H1 (cell line): Measurements from ENCODE around the gene PLGLB2. TPM values are rescaled to one million over a fixed set of nuclear protein-coding genes. Genes with fewer than 3 reads are reported as not detected.
"Not testable (repeated sequence)": the region's sequence is repeated elsewhere in the genome, so short reads cannot be mapped to it uniquely, and the experiment has no call there.

Source experiments
- CTCF ChIA-PET: fragments of 300-600 bp; sonication (Branson Sonifier 250); formaldehyde crosslinking; loops from one replicate; lab custom pipeline; 2021; ENCODE audit not compliant: partially characterized antibody; lab: Charles Lee
- POLR2A ChIA-PET: fragments of 300-600 bp; sonication (Branson Sonifier 250); formaldehyde crosslinking; loops from one replicate; lab custom pipeline; 2021; ENCODE audit warnings: inconsistent platforms; ENCODE audit not compliant: partially characterized antibody; lab: Charles Lee
- DNase-seq, 2 experiments: peaks; one replicate each; pipeline versions ENCODE4 v3.0.0 to v3.0.0-alpha.2; 2010 to 2022; ENCODE audit warnings: low spot score in 2 of 2, low read depth in 1 of 2, mixed read lengths in 1 of 2
- FAIRE-seq: peaks from 2 replicates; lab custom pipeline; 2011; peaks lifted over from hg19 to GRCh38; lab: Jason Lieb, UNC
- H2AFZ ChIP-seq: 2 replicates; pipeline ENCODE4 v1.8.1; 2012; ENCODE audit warnings: low read length, inconsistent platforms
- H2AK5ac ChIP-seq: 2 replicates; pipeline ENCODE4 v1.6.1; 2013; ENCODE audit warnings: low read depth, low read length
- H2BK120ac ChIP-seq: replicated peaks from 2 replicates; pipeline ENCODE3; 2013; ENCODE audit warnings: low read depth, low read length, inconsistent platforms
- H2BK12ac ChIP-seq: 2 replicates; pipeline ENCODE4 v1.6.1; 2013; ENCODE audit warnings: low read depth, low read length
- H2BK15ac ChIP-seq: 2 replicates; pipeline ENCODE4 v1.6.1; 2013; ENCODE audit warnings: low read length
- H2BK20ac ChIP-seq: 2 replicates; pipeline ENCODE4 v1.6.1; 2013; ENCODE audit warnings: low read length
- H2BK5ac ChIP-seq: 2 replicates; pipeline ENCODE4 v1.6.1; 2013; ENCODE audit warnings: low read depth, low read length
- H3K14ac ChIP-seq: 2 replicates; pipeline ENCODE4 v1.6.1; 2013; ENCODE audit warnings: inconsistent platforms; ENCODE audit not compliant: insufficient read length
- H3K18ac ChIP-seq: 2 replicates; pipeline ENCODE4 v1.6.1; 2013; ENCODE audit warnings: low read length; ENCODE audit errors: extremely low read depth
- H3K23ac ChIP-seq: 2 replicates; pipeline ENCODE4 v1.6.1; 2013; ENCODE audit warnings: inconsistent platforms; ENCODE audit not compliant: insufficient read length
- H3K23me2 ChIP-seq: 2 replicates; pipeline ENCODE4 v1.6.1; 2013; ENCODE audit warnings: low read depth, low read length
- H3K27ac ChIP-seq: 2 replicates; pipeline ENCODE4 v1.6.1; 2011; ENCODE audit warnings: low read depth, low read length, inconsistent platforms
- H3K27me3 ChIP-seq, 4 experiments: replicated peaks in 1 of 4; 1 replicate in 1 of 4; 2 replicates in 3 of 4; pipeline versions ENCODE4 v1.6.1 to v1.8.1; 2011 to 2013; ENCODE audit warnings: low read length in 3 of 4, mild to moderate bottlenecking in 3 of 4, inconsistent platforms in 2 of 4, mixed read lengths in 2 of 4, moderate library complexity in 1 of 4; ENCODE audit not compliant: control insufficient read depth in 3 of 4, insufficient read depth in 3 of 4; ENCODE audit errors: extremely low read depth in 1 of 4
- H3K36me3 ChIP-seq, 4 experiments: 2 replicates each; pipeline versions ENCODE4 v1.6.1 to v1.8.1; 2011 to 2013; ENCODE audit warnings: mild to moderate bottlenecking in 4 of 4, low read length in 3 of 4, moderate library complexity in 2 of 4, control low read depth in 1 of 4, inconsistent platforms in 1 of 4; ENCODE audit not compliant: insufficient read depth in 4 of 4, control insufficient read depth in 2 of 4
- H3K4ac ChIP-seq: replicated peaks from 2 replicates; pipeline ENCODE3; 2013; ENCODE audit warnings: low read length, low read depth, mixed read lengths, inconsistent platforms; ENCODE audit not compliant: insufficient read length
- H3K4me1 ChIP-seq, 4 experiments: replicated peaks in 1 of 4; 1 replicate in 1 of 4; 2 replicates in 3 of 4; pipeline versions ENCODE4 v1.6.1 to v1.8.1; 2011 to 2013; ENCODE audit warnings: low read length in 3 of 4, inconsistent platforms in 2 of 4, mixed read lengths in 1 of 4; ENCODE audit not compliant: insufficient read depth in 4 of 4, control insufficient read depth in 3 of 4
- H3K4me2 ChIP-seq, 2 experiments: 2 replicates each; pipeline versions ENCODE4 v1.6.1 to v1.8.1; 2011 to 2013; ENCODE audit warnings: low read depth in 2 of 2, low read length in 2 of 2, control low read depth in 1 of 2, inconsistent platforms in 1 of 2, mild to moderate bottlenecking in 1 of 2; ENCODE audit not compliant: insufficient read depth in 1 of 2
- H3K4me3 ChIP-seq, 4 experiments: fragments of 200-600, 300-600 bp in 1 of 4; sonication (generic), shearing (Covaris generic), sonication (Bioruptor Twin) in 1 of 4; 2 replicates each; pipeline versions ENCODE4 v1.5.1 to v1.8.1; 2011 to 2016; ENCODE audit warnings: low read length in 4 of 4, low read depth in 3 of 4, control low read depth in 2 of 4, inconsistent platforms in 2 of 4, mild to moderate bottlenecking in 2 of 4, mixed read lengths in 1 of 4, moderate library complexity in 1 of 4; ENCODE audit not compliant: insufficient read depth in 2 of 4; ENCODE audit errors: extremely low read depth in 1 of 4
- H3K56ac ChIP-seq: replicated peaks from 2 replicates; pipeline ENCODE3; 2013; ENCODE audit warnings: low read depth, mild to moderate bottlenecking, mixed read lengths, low read length, inconsistent platforms; ENCODE audit not compliant: insufficient read length
- H3K79me1 ChIP-seq: 2 replicates; pipeline ENCODE4 v1.6.1; 2013; ENCODE audit warnings: low read depth, low read length, control low read depth
- H3K79me2 ChIP-seq, 2 experiments: 2 replicates each; pipeline versions ENCODE4 v1.6.1 to v1.8.1; 2012 to 2013; ENCODE audit warnings: low read length in 2 of 2, mild to moderate bottlenecking in 2 of 2, inconsistent platforms in 1 of 2; ENCODE audit not compliant: insufficient read depth in 2 of 2, control insufficient read depth in 1 of 2
- H3K9ac ChIP-seq, 4 experiments: replicated peaks in 1 of 4; 1 replicate in 1 of 4; 2 replicates in 3 of 4; pipeline versions ENCODE4 v1.6.1 to v1.8.1; 2011 to 2013; ENCODE audit warnings: low read depth in 3 of 4, low read length in 3 of 4, control low read depth in 2 of 4, mild to moderate bottlenecking in 2 of 4, moderate library complexity in 2 of 4, inconsistent platforms in 1 of 4; ENCODE audit errors: extremely low read depth in 1 of 4
- H3K9me3 ChIP-seq, 2 experiments: 2 replicates each; pipeline versions ENCODE4 v1.6.1 to v1.8.1; 2012 to 2013; ENCODE audit warnings: mild to moderate bottlenecking in 2 of 2, moderate library complexity in 2 of 2, control low read depth in 1 of 2, inconsistent platforms in 1 of 2, low read depth in 1 of 2, low read length in 1 of 2, mixed read lengths in 1 of 2; ENCODE audit not compliant: insufficient read depth in 2 of 2
- H4K20me1 ChIP-seq, 2 experiments: replicated peaks in 1 of 2; 2 replicates each; pipeline versions ENCODE3 to v1.8.1; 2011 to 2013; ENCODE audit warnings: inconsistent platforms in 2 of 2, low read length in 2 of 2, mild to moderate bottlenecking in 1 of 2; ENCODE audit not compliant: insufficient read depth in 2 of 2, control insufficient read depth in 1 of 2
- H4K5ac ChIP-seq: 2 replicates; pipeline ENCODE4 v1.6.1; 2013; ENCODE audit warnings: low read length, low read depth, mixed read lengths, inconsistent platforms; ENCODE audit not compliant: insufficient read length
- H4K8ac ChIP-seq: 2 replicates; pipeline ENCODE4 v1.8.0; 2013; ENCODE audit warnings: mild to moderate bottlenecking, moderate library complexity, low read length, inconsistent platforms; ENCODE audit not compliant: insufficient read depth; ENCODE audit errors: extremely low read depth
- H4K91ac ChIP-seq: replicated peaks from 2 replicates; pipeline ENCODE3; 2013; ENCODE audit warnings: low read length, mixed read lengths, inconsistent platforms; ENCODE audit not compliant: insufficient read length
- WGBS, 2 experiments: shearing (Covaris generic) in 1 of 2; methylation state at CpG; one replicate each; pipeline versions ENCODE4 v1.1.6 to v1.1.7; 2013 to 2015; ENCODE audit warnings: low lambda C conversion rate in 2 of 2, mixed read lengths in 2 of 2, inconsistent platforms in 1 of 2, low coverage in 1 of 2, missing lambda C conversion rate in 1 of 2; ENCODE audit not compliant: insufficient replicate concordance in 2 of 2, insufficient coverage in 1 of 2, insufficient read length in 1 of 2; ENCODE audit errors: extremely low coverage in 1 of 2, missing lambda C conversion rate in 1 of 2; 5-methylcytosine and 5-hydroxymethylcytosine counted together
- polyA plus RNA-seq, 7 experiments: library from polyadenylated mRNA; depleted of rRNA in 3 of 7; stranded (reverse) in 5 of 7; unstranded in 2 of 7; fragments of >200 nt in 5 of 7; fragments of 200-250 nt in 2 of 7; gene quantifications; 1 replicate in 5 of 7; 2 replicates in 1 of 7; 4 replicates in 1 of 7; pipeline versions ENCODE4 v1.2.1 to v1.2.3, GENCODE V29; 2011 to 2013; ENCODE audit warnings: missing spikeins in 2 of 7, mixed read lengths in 2 of 7
- total RNA-seq: library from RNA; stranded (reverse); fragmentation: NEBNext Ultra II Directional; extraction: Animal tissue kit (Norgen Biotek cat#: 25700); gene quantifications from 2 replicates; pipeline ENCODE4 v1.2.1, GENCODE V29; 2021

The PLGLB2 gene
- total and polyA plus RNA-seq, 2 of the 8 experiments (the other 6 are each of a cell fraction or from before 2014, with no cell fraction given): 0.14 TPM; not detected in 1

DNA sequence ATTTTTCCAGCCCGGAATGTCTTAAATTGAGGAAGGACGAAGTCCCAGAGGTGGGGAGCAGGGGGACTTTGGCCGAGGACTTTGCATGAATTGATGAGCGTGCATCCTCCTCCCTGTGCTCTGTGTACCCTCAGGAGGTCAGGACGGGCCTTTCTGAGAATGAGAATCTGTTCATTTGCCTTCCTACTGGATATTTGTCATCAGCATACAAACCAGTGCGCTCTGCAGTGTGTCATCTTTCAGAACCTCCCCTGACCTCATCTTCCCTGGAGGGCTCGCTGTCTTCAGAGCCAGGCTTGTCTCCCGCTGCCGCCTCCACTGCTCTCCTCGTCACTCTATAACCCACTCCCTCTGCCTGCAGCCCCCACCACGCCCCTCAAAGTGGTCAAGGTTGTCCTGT, 2.7 kb downstream of the PLGLB2 start:
- H3K27ac ChIP-seq, H3K14ac ChIP-seq, FAIRE-seq, H3K79me1 ChIP-seq, H4K5ac ChIP-seq, H3K4me3 ChIP-seq, POLR2A ChIA-PET, H3K9me3 ChIP-seq, H3K36me3 ChIP-seq, H3K27me3 ChIP-seq, H2BK5ac ChIP-seq, DNase-seq, CTCF ChIA-PET, H4K20me1 ChIP-seq, H2BK15ac ChIP-seq, H3K79me2 ChIP-seq, H2AFZ ChIP-seq, H3K23ac ChIP-seq, H3K4ac ChIP-seq, H3K18ac ChIP-seq, H2AK5ac ChIP-seq, H3K4me2 ChIP-seq, H2BK20ac ChIP-seq, H4K8ac ChIP-seq, H2BK120ac ChIP-seq, H3K56ac ChIP-seq, H3K23me2 ChIP-seq, H2BK12ac ChIP-seq, H3K9ac ChIP-seq, H3K4me1 ChIP-seq, H4K91ac ChIP-seq: not testable (repeated sequence)
- no CpG with 5 or more reads among the region's 11 CpGs for WGBS, 2 experiments

DNA sequence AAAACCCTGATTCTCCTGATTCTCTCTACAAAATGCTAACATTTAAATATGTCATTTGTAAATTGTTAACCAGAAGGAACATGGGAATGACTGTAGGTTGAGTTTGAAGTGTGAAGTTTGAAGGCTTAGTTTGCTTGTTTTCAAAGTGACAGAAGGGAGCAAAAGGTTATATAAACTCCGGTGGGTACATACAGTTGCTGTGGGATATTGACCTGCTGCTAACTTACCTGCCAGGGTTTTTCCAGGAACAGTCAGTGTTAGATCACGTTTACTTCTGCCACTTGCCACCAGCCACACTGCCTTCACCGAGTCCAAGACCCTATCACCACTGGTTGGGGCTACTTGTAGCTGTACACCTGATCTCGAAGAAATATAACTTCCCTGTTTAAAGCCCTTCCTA, 6.9 kb downstream of the PLGLB2 start:
- H2AFZ ChIP-seq, H2BK20ac ChIP-seq, H3K79me1 ChIP-seq, H3K4ac ChIP-seq, H2BK5ac ChIP-seq, H3K4me3 ChIP-seq, H3K23ac ChIP-seq, H3K4me1 ChIP-seq, H2BK12ac ChIP-seq, H4K20me1 ChIP-seq, POLR2A ChIA-PET, H4K8ac ChIP-seq, H3K27ac ChIP-seq, H3K18ac ChIP-seq, H3K79me2 ChIP-seq, H3K9me3 ChIP-seq, H3K56ac ChIP-seq, H2BK15ac ChIP-seq, H4K5ac ChIP-seq, H3K36me3 ChIP-seq, H3K14ac ChIP-seq, H3K4me2 ChIP-seq, H3K27me3 ChIP-seq, DNase-seq, H3K23me2 ChIP-seq, H2BK120ac ChIP-seq, H2AK5ac ChIP-seq, CTCF ChIA-PET, H3K9ac ChIP-seq, FAIRE-seq, H4K91ac ChIP-seq: not testable (repeated sequence)
- 88% methylated on average over 3 of the region's 4 CpGs; no CpG with 5 or more reads in 1 of the 2 experiments for WGBS, 2 experiments
